Spleen (tissue), 11 donors: ENCODE results near the gene RNF166. TPM values are rescaled to one million over a fixed set of nuclear protein-coding genes. Genes with fewer than 3 reads are reported as not detected.

ENCODE experiments used
- DNase-seq: peaks from one replicate; pipeline ENCODE4 v3.0.0-alpha.2; 2020
- H3K27ac ChIP-seq, 8 donors: fragments of 200-600 bp; sonication (generic) in 7 of 8; 1 replicate in 4 of 8; 2 replicates in 4 of 8; pipeline versions ENCODE4 v1.5.0 to v1.8.0; 2016 to 2021; ENCODE audit warnings: inconsistent platforms in 4 of 8, mild to moderate bottlenecking in 4 of 8, moderate library complexity in 1 of 8
- H3K27me3 ChIP-seq, 7 donors: fragments of 200-600 bp; sonication (generic) in 6 of 7; replicated peaks in 1 of 7; 1 replicate in 4 of 7; 2 replicates in 3 of 7; pipeline versions ENCODE4 v1.5.0 to v1.8.0; 2016 to 2021; ENCODE audit warnings: inconsistent platforms in 3 of 7, mild to moderate bottlenecking in 1 of 7
- H3K36me3 ChIP-seq, 6 donors: fragments of 200-600 bp; sonication (generic) in 5 of 6; 1 replicate in 4 of 6; 2 replicates in 2 of 6; pipeline versions ENCODE4 v1.5.0 to v1.8.0; 2016 to 2021; ENCODE audit warnings: inconsistent platforms in 2 of 6
- H3K4me1 ChIP-seq, 6 donors: fragments of 200-600 bp; sonication (generic) in 5 of 6; 1 replicate in 3 of 6; 2 replicates in 3 of 6; pipeline versions ENCODE4 v1.5.0 to v1.8.0; 2016 to 2021; ENCODE audit warnings: inconsistent platforms in 3 of 6
- H3K4me3 ChIP-seq, 8 donors: fragments of 200-600 bp; sonication (generic) in 7 of 8; 1 replicate in 4 of 8; 2 replicates in 4 of 8; pipeline versions ENCODE4 v1.5.0 to v1.8.0; 2016 to 2021; ENCODE audit warnings: inconsistent platforms in 4 of 8, mild to moderate bottlenecking in 4 of 8, moderate library complexity in 2 of 8
- H3K9me3 ChIP-seq, 8 donors: fragments of 200-600 bp; sonication (generic) in 7 of 8; 1 replicate in 4 of 8; 2 replicates in 4 of 8; pipeline versions ENCODE4 v1.5.0 to v1.8.0; 2016 to 2021; ENCODE audit warnings: inconsistent platforms in 4 of 8
- CTCF ChIP-seq, 11 experiments: fragments of 200-600 bp in 7 of 11; fragments of 450-650 bp in 4 of 11; sonication (generic) in 4 of 11; IDR thresholded peaks in 8 of 11; conservative IDR thresholded peaks in 3 of 11; 1 replicate in 7 of 11; 2 replicates in 4 of 11; pipeline versions ENCODE4 v1.4.0 to v1.8.0; 2016 to 2021; ENCODE audit warnings: antibody characterized with exemption in 11 of 11, inconsistent platforms in 4 of 11, mild to moderate bottlenecking in 1 of 11
- POLR2A ChIP-seq, 3 donors: fragments of 450-650 bp; IDR thresholded peaks; one replicate each; pipeline ENCODE4 v1.5.1; 2017; ENCODE audit warnings: antibody characterized with exemption in 3 of 3, mild to moderate bottlenecking in 1 of 3
- POLR2AphosphoS5 ChIP-seq, 3 donors: sonication (generic); formaldehyde crosslinking; IDR thresholded peaks; one replicate each; pipeline ENCODE4 v1.5.1; 2017; ENCODE audit warnings: antibody characterized with exemption in 3 of 3
- WGBS, 5 donors: extraction: QIAGEN DNeasy Blood & Tissue Kit in 3 of 5; methylation state at CpG; one replicate each; pipeline versions ENCODE4 v1.1.5 to v1.1.7; 2013 to 2018; 5-methylcytosine and 5-hydroxymethylcytosine counted together
- intact Hi-C: fragments of 100-400 bp; cut with DNase I; formaldehyde crosslinking; loops from one replicate; pipeline ENCODE4 v1.15.0; 2023; ENCODE audit warnings: low total_unique reads
- polyA plus RNA-seq, 3 donors: library from polyadenylated mRNA; stranded (reverse); fragments of 200-250 nt; gene quantifications; one replicate each; pipeline ENCODE4 v1.2.1, GENCODE V29; 2013
- total RNA-seq, 7 donors: library from RNA; depleted of rRNA in 3 of 7; stranded (reverse); fragments of >200 nt in 3 of 7; fragmentation: NEBNext Ultra II Directional in 4 of 7; extraction: Animal tissue kit (Norgen Biotek cat#: 25700) in 4 of 7; gene quantifications; one replicate each; pipeline versions ENCODE4 v1.1.0 to v1.2.1, GENCODE V29; 2016 to 2021
- donor health status: healthy with polysubstance abuse.
- donor health status: DM: no; HTN: no; CAD: no; lungs with moderate emphysema.
- donor health status: DM: no; HTN: no; CAD: no.
- donor health status: Bipolar disorder and iron deficiency.
- donor health status: healthy.
- donor health status: DM: no; HTN: no; CAD: no.
- donor health status: DM: yes; HTN: yes; CAD: no.

Gene RNF166
- total and polyA plus RNA-seq, 10 donors: 55.7 to 135 (median 98.8) TPM

GRCh38 chr16:88711750-88712340 is 5.6 kb upstream of the RNF166 start:
- H3K9me3 ChIP-seq: no peaks in the 10 kb centered on the region
- intact Hi-C loops: no loop called here
- peaks cover 0 to 53% (median 37%) of the 10 kb centered on the region in 6 donors for H3K36me3 ChIP-seq

GRCh38 chr16:88710556-88710955 is 4.3 kb upstream of the RNF166 start:
- 70 to 82% (median 74%) methylated on average over 15 to 16 of the region's 16 CpGs for WGBS, 5 donors
- H3K36me3 ChIP-seq: peaks cover 0 to 40% (median 24%) of the 10 kb centered on the region in 6 donors
- TF ChIP-seq POLR2A (IDR thresholded peaks at IDR 0.05) (no peak), CTCF (IDR thresholded peaks at IDR 0.05 in 8 of 11, conservative IDR thresholded peaks at IDR 0.05 in 3 of 11) (no peak), POLR2AphosphoS5 (IDR thresholded peaks at IDR 0.05) (no peak)
- DNase-seq: no peak
- no peaks in the 10 kb centered on the region for H3K9me3 ChIP-seq
- no peak overlapping the region for H3K27ac ChIP-seq
- intact Hi-C loops: no loop called here
- peaks cover 8 to 35% (median 21%) of the 10 kb centered on the region in 6 donors for H3K4me1 ChIP-seq
- no peak overlapping the region for H3K4me3 ChIP-seq
- H3K27me3 ChIP-seq: no peaks in the 10 kb centered on the region

More at GRCh38 chr16:88711750-88712340, 5.6 kb upstream of the RNF166 start:
- no peak for TF ChIP-seq POLR2AphosphoS5 (IDR thresholded peaks at IDR 0.05)
- TF ChIP-seq POLR2A (IDR thresholded peaks at IDR 0.05): no peak
- no peak for TF ChIP-seq CTCF (IDR thresholded peaks at IDR 0.05 in 8 of 11, conservative IDR thresholded peaks at IDR 0.05 in 3 of 11)
- Histone ChIP-seq H3K27ac (no peak overlapping the region), H3K4me3 (no peak overlapping the region), H3K4me1 (peaks cover 6 to 28% (median 15%) of the 10 kb centered on the region in 6 donors), H3K27me3 (no peaks in the 10 kb centered on the region)
- WGBS, 5 donors: 80 to 90% (median 84%) methylated on average over 16 to 18 of the region's 18 CpGs
- DNase-seq: no peak

GRCh38 chr16:88706965-88707826 is 988 bp upstream of the RNF166 start:
- intact Hi-C loops: loop anchor here (10.0 kb wide), 2 partner anchors 52 to 132 kb away; partner anchors contain the start of genes CYBA and ZC3H18
- peaks cover 40 to 69% (median 54%) of the 10 kb centered on the region in 6 donors for H3K4me1 ChIP-seq
- H3K36me3 ChIP-seq: peaks cover 0 to 21% (median 0%) of the 10 kb centered on the region in 6 donors
- H3K27me3 ChIP-seq: no peaks in the 10 kb centered on the region
- peak overlapping the region; percentile 85 to 99 (median 89) for H3K4me3 ChIP-seq
- no peaks in the 10 kb centered on the region for H3K9me3 ChIP-seq
- H3K27ac ChIP-seq: peak overlapping the region in 7 of 8 donors; percentile 77 to 98 (median 94)
- TF ChIP-seq CTCF (IDR thresholded peaks at IDR 0.05 in 8 of 11, conservative IDR thresholded peaks at IDR 0.05 in 3 of 11): no peak
- no peak for TF ChIP-seq POLR2A (IDR thresholded peaks at IDR 0.05)
- no peak for TF ChIP-seq POLR2AphosphoS5 (IDR thresholded peaks at IDR 0.05)
- 33 to 49% (median 39%) methylated on average over 17 of the region's 17 CpGs for WGBS, 5 donors
- no peak for DNase-seq
